A549 (cell line): Measurements from ENCODE around the gene PAPPA2. TPM values are rescaled to one million over a fixed set of nuclear protein-coding genes. Genes with fewer than 3 reads are reported as not detected.

Experiments used
- ATAC-seq, 2 experiments: fragments of 200-7000 bp in 1 of 2; fragments of >200 bp in 1 of 2; cut with Nextera tagmentation in 1 of 2; cut with Tn5 transposase in 1 of 2; 3 replicates each; pipeline versions ENCODE4 v1.8.0 to v1.9.1; 2018 to 2020; ENCODE audit warnings: mild to moderate bottlenecking in 1 of 2, moderate library complexity in 1 of 2
- CTCF ChIA-PET: fragments of 300-600 bp; sonication (Branson Sonifier 250); formaldehyde crosslinking; extraction: SDS; loops from one replicate; lab custom pipeline; 2021; ENCODE audit warnings: antibody characterized with exemption, inconsistent platforms; lab: Yijun Ruan, JAX
- POLR2A ChIA-PET: fragments of 350-600 bp; formaldehyde crosslinking; extraction: SDS; loops from one replicate; lab custom pipeline; 2021; ENCODE audit warnings: antibody characterized with exemption, inconsistent platforms; lab: Yijun Ruan, JAX
- DNase-seq, 2 experiments: peaks; one replicate each; pipeline versions ENCODE4 v3.0.0 to v3.0.0-alpha.2; 2011 to 2016; ENCODE audit warnings: low read depth in 1 of 2, low spot score in 1 of 2
- FAIRE-seq: peaks from 2 replicates; lab custom pipeline; 2011; peaks lifted over from hg19 to GRCh38; lab: Jason Lieb, UNC
- H3K27ac ChIP-seq, 2 experiments: fragments of >200 bp; sonication (Bioruptor Twin); formaldehyde crosslinking; 3 replicates each; pipeline ENCODE4 v1.5.1; 2016 to 2017
- H3K4me1 ChIP-seq: fragments of >200 bp; sonication (Bioruptor Twin); formaldehyde crosslinking; 3 replicates; pipeline ENCODE4 v1.6.1; 2016
- H3K4me2 ChIP-seq: fragments of >200 bp; sonication (Bioruptor Twin); formaldehyde crosslinking; 3 replicates; pipeline ENCODE4 v1.6.1; 2016
- H3K4me3 ChIP-seq: fragments of >200 bp; sonication (Bioruptor Twin); formaldehyde crosslinking; 3 replicates; pipeline ENCODE4 v1.5.1; 2016
- H3K9me3 ChIP-seq: fragments of >200 bp; sonication (Bioruptor Twin); formaldehyde crosslinking; 3 replicates; pipeline ENCODE4 v1.6.1; 2016
- ATOH8 ChIP-seq: fragments of 250-450 bp; sonication (Bioruptor Pico); IDR thresholded peaks from 2 replicates; pipeline ENCODE4 v1.5.0; 2020; ENCODE audit warnings: low read depth, mild to moderate bottlenecking, moderate library complexity
- CHD2 ChIP-seq: fragments of 150-350 bp; IDR thresholded peaks from 2 replicates; pipeline ENCODE4 v1.6.1; 2014; ENCODE audit warnings: low read length; ENCODE audit not compliant: partially characterized antibody
- CHD4 ChIP-seq: fragments of 200-600 bp; sonication (generic); IDR thresholded peaks from 2 replicates; pipeline ENCODE4 v1.6.1; 2016; ENCODE audit warnings: antibody characterized with exemption, mild to moderate bottlenecking, borderline replicate concordance
- EP300 ChIP-seq, 2 experiments: fragments of >200 bp; sonication (Bioruptor Twin); formaldehyde crosslinking; IDR thresholded peaks; 2 replicates in 1 of 2; 3 replicates in 1 of 2; pipeline ENCODE4 v1.6.1; 2016 to 2017
- HEYL ChIP-seq: fragments of 250-450 bp; sonication (Bioruptor Pico); IDR thresholded peaks from 2 replicates; pipeline ENCODE4 v1.8.0; 2021; ENCODE audit warnings: mild to moderate bottlenecking, moderate library complexity
- HMGXB4 ChIP-seq: fragments of 250-450 bp; sonication (Bioruptor Pico); IDR thresholded peaks from 2 replicates; pipeline ENCODE4 v1.5.0; 2021; ENCODE audit warnings: mild to moderate bottlenecking, moderate library complexity, borderline replicate concordance
- JUNB ChIP-seq: fragments of >200 bp; sonication (Bioruptor Twin); formaldehyde crosslinking; IDR thresholded peaks from 2 replicates; pipeline ENCODE4 v1.6.1; 2016
- KDM1A ChIP-seq: fragments of 200-600 bp; sonication (generic); IDR thresholded peaks from 2 replicates; pipeline ENCODE4 v1.6.1; 2016; ENCODE audit warnings: low read depth, mild to moderate bottlenecking
- MAZ ChIP-seq: fragments of 150-350 bp; IDR thresholded peaks from 2 replicates; pipeline ENCODE4 v1.6.1; 2014; ENCODE audit warnings: antibody characterized with exemption, low read depth, low read length, borderline replicate concordance
- NPAS2 ChIP-seq: fragments of 250-450 bp; sonication (Bioruptor Pico); IDR thresholded peaks from 2 replicates; pipeline ENCODE4 v1.8.0; 2022; ENCODE audit warnings: mild to moderate bottlenecking, moderate library complexity, borderline replicate concordance
- NR3C1 ChIP-seq: fragments of >200 bp; sonication (Bioruptor Twin); formaldehyde crosslinking; IDR thresholded peaks from 3 replicates; pipeline ENCODE4 v1.6.1; 2017
- PHF8 ChIP-seq: fragments of 200-600 bp; sonication (generic); IDR thresholded peaks from 2 replicates; pipeline ENCODE4 v1.6.1; 2016; ENCODE audit warnings: low read depth, mild to moderate bottlenecking, antibody characterized with exemption, moderate library complexity, borderline replicate concordance
- RCOR1 ChIP-seq: fragments of 150-350 bp; IDR thresholded peaks from 2 replicates; pipeline ENCODE4 v1.6.1; 2014; ENCODE audit warnings: antibody characterized with exemption, low read length, low read depth
- SREBF2 ChIP-seq: fragments of 450-650 bp; IDR thresholded peaks from 2 replicates; pipeline ENCODE4 v1.6.1; 2014; ENCODE audit warnings: mild to moderate bottlenecking, moderate library complexity
- ZSCAN20 ChIP-seq: fragments of 250-450 bp; sonication (Bioruptor Pico); IDR thresholded peaks from 2 replicates; pipeline ENCODE4 v1.8.0; 2022; ENCODE audit warnings: mild to moderate bottlenecking, moderate library complexity
- WGBS: methylation state at CpG from one replicate; pipeline ENCODE4 v1.1.6; 2017; ENCODE audit errors: missing lambda C conversion rate; 5-methylcytosine and 5-hydroxymethylcytosine counted together
- polyA plus RNA-seq, 4 experiments: library from polyadenylated mRNA; depleted of rRNA in 3 of 4; stranded (reverse); fragments of >200 nt; fragmentation: RNase III in 1 of 4; extraction: RNeasy Plus Mini Kit Qiagen cat#74134 plus additional on column Dnase treatment in 1 of 4; gene quantifications; 2 replicates in 3 of 4; 3 replicates in 1 of 4; pipeline ENCODE4 v1.2.3, GENCODE V29; 2011 to 2017
- TF ChIP-seq, protein P1 (sequence below): fragments of >200 bp; sonication (Bioruptor Twin); formaldehyde crosslinking; IDR thresholded peaks from 3 replicates; pipeline ENCODE4 v1.6.1; 2016
- TF ChIP-seq, protein P2 (sequence below): IDR thresholded peaks from 2 replicates; pipeline ENCODE4 v1.6.1; 2012; ENCODE audit warnings: low read depth, borderline replicate concordance

The PAPPA2 gene
- polyA plus RNA-seq, 2 of the 4 experiments (the other 2 are of a cell fraction), result 0.03 to 0.72 TPM

- H3K9me3 ChIP-seq, result no peaks in the 10 kb centered on the region
- POLR2A ChIA-PET, result no interaction called here
- ATAC-seq, result no peak
- TF ChIP-seq KDM1A (no peak), CHD2 (no peak), NR3C1 (no peak)
- TF ChIP-seq, all 56 proteins: peak for 0
- no peak overlapping the region for H3K4me3 ChIP-seq
- H3K4me2 ChIP-seq, result no peak overlapping the region
- DNase-seq (no peak), FAIRE-seq (no peak)
- no peaks in the 10 kb centered on the region for H3K4me1 ChIP-seq
- no peak overlapping the region for H3K27ac ChIP-seq
- 3% methylated on average over 2 of the region's 2 CpGs for WGBS
- CTCF ChIA-PET, result no interaction called here
These were observed 302.6 kb downstream of the PAPPA2 start for GRCh38 chr1:176765608-176766007.

GRCh38 chr1:176766779-176767178, 303.8 kb downstream of the PAPPA2 start:
- WGBS, result 2% methylated on average over 1 of the region's 1 CpG
- DNase-seq (no peak), ATAC-seq (no peak), FAIRE-seq (no peak)
- ChIA-PET CTCF (no interaction called here), POLR2A (no interaction called here)
- no peak overlapping the region for H3K4me3 ChIP-seq
- no peaks in the 10 kb centered on the region for H3K9me3 ChIP-seq
- no peak overlapping the region for H3K4me2 ChIP-seq
- no peaks in the 10 kb centered on the region for H3K4me1 ChIP-seq
- TF ChIP-seq MAZ (no peak), HEYL (CRISPR knock-in tag) (no peak), SREBF2 (no peak), JUNB (no peak), NPAS2 (CRISPR knock-in tag) (no peak), EP300 (IDR thresholded peaks at IDR 0.05) (no peak), PHF8 (no peak), RCOR1 (no peak), HMGXB4 (CRISPR knock-in tag) (no peak)
- TF ChIP-seq, protein P1, sequence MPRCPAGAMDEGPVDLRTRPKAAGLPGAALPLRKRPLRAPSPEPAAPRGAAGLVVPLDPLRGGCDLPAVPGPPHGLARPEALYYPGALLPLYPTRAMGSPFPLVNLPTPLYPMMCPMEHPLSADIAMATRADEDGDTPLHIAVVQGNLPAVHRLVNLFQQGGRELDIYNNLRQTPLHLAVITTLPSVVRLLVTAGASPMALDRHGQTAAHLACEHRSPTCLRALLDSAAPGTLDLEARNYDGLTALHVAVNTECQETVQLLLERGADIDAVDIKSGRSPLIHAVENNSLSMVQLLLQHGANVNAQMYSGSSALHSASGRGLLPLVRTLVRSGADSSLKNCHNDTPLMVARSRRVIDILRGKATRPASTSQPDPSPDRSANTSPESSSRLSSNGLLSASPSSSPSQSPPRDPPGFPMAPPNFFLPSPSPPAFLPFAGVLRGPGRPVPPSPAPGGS, result no peak
- TF ChIP-seq, protein P2, sequence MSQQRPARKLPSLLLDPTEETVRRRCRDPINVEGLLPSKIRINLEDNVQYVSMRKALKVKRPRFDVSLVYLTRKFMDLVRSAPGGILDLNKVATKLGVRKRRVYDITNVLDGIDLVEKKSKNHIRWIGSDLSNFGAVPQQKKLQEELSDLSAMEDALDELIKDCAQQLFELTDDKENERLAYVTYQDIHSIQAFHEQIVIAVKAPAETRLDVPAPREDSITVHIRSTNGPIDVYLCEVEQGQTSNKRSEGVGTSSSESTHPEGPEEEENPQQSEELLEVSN, result no peak
- H3K27ac ChIP-seq, result no peak overlapping the region

- POLR2A ChIA-PET, result no interaction called here
- no peak for TF ChIP-seq CHD4
- TF ChIP-seq ATOH8 (CRISPR knock-in tag), result no peak
- no peak for TF ChIP-seq ZSCAN20 (CRISPR knock-in tag)
- TF ChIP-seq, all 56 proteins: peak for 0
- no peak overlapping the region for H3K4me3 ChIP-seq
- WGBS, result 6% methylated on average over 7 of the region's 7 CpGs
- CTCF ChIA-PET, result interaction anchor here (0.9 kb wide), 1 partner anchor 24 kb away, joined by 3 read pairs; no protein-coding TSS in a partner anchor
- no peak overlapping the region for H3K4me2 ChIP-seq
- FAIRE-seq (no peak), ATAC-seq (no peak), DNase-seq (no peak)
- H3K27ac ChIP-seq, result no peak overlapping the region
- no peaks in the 10 kb centered on the region for H3K4me1 ChIP-seq
- no peaks in the 10 kb centered on the region for H3K9me3 ChIP-seq
These were observed 304.8 kb downstream of the PAPPA2 start for GRCh38 chr1:176767714-176768136.
